Chondrocyte (in vitro differentiated cells): Measurements from ENCODE around the gene FOXO6. TPM values are rescaled to one million over a fixed set of nuclear protein-coding genes. Genes with fewer than 3 reads are reported as not detected.

Experiments
- DNase-seq: peaks from one replicate; pipeline ENCODE4 v3.0.0; 2021; ENCODE audit warnings: mixed read lengths, low spot score
- H3K27ac Mint-ChIP-seq: one replicate; pipeline ENCODE4 v1.8.0; 2021; ENCODE audit warnings: mild to moderate bottlenecking, moderate library complexity, mixed read lengths; ENCODE audit not compliant: unreplicated experiment
- H3K27me3 Mint-ChIP-seq: 2 replicates; pipeline ENCODE4 v1.8.0; 2021; ENCODE audit warnings: low read depth, mixed read lengths
- H3K36me3 Mint-ChIP-seq: 2 replicates; pipeline ENCODE4 v1.8.0; 2021; ENCODE audit warnings: low read depth, mixed read lengths
- H3K4me1 Mint-ChIP-seq: 2 replicates; pipeline ENCODE4 v1.8.0; 2021; ENCODE audit warnings: low read depth, mild to moderate bottlenecking, mixed read lengths
- H3K4me3 Mint-ChIP-seq: one replicate; pipeline ENCODE4 v1.8.0; 2021; ENCODE audit warnings: mild to moderate bottlenecking, moderate library complexity, mixed read lengths; ENCODE audit not compliant: unreplicated experiment
- H3K9me3 Mint-ChIP-seq: 2 replicates; pipeline ENCODE4 v1.8.0; 2021; ENCODE audit warnings: low read depth, mixed read lengths
- total RNA-seq: library from RNA; stranded (reverse); gene quantifications from 3 replicates; pipeline ENCODE4 v1.2.1, GENCODE V29; 2021
- TF ChIP-seq, protein P1 (sequence below): fragments of 200-600 bp; sonication (generic); IDR thresholded peaks from 2 replicates; pipeline ENCODE4 v1.5.0; 2021; ENCODE audit warnings: antibody characterized with exemption, mild to moderate bottlenecking, moderate library complexity

Gene FOXO6
- total RNA-seq, 1 donor from 2014 or later: 1.1 TPM

DNA sequence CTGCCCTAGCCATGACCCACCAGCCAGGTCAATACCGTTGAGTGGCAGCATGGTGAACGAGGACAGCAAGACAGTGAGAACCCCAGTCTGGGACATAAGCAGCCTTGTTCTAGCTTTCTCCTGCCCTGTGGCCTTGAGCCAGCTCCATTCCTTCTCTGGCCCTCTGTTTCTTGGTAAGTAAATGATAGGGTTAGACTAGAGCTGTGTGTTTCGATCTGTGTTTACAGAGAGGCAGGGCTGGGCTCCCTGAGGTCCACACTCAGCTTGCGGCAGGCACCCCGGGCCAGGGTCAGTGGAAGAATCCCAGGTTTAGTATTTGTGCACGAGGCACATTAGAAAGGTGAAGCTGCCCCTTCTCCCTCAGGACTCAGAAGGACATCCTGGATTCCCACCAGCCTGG is 27.3 kb downstream of the FOXO6 start:
- Mint-ChIP-seq H3K27ac (no peak overlapping the region), H3K27me3 (no peaks in the 10 kb centered on the region), H3K9me3 (no peaks in the 10 kb centered on the region), H3K4me3 (no peak overlapping the region), H3K4me1 (peaks cover 20% of the 10 kb centered on the region), H3K36me3 (no peaks in the 10 kb centered on the region)
- DNase-seq: no peak
- TF ChIP-seq, protein P1, sequence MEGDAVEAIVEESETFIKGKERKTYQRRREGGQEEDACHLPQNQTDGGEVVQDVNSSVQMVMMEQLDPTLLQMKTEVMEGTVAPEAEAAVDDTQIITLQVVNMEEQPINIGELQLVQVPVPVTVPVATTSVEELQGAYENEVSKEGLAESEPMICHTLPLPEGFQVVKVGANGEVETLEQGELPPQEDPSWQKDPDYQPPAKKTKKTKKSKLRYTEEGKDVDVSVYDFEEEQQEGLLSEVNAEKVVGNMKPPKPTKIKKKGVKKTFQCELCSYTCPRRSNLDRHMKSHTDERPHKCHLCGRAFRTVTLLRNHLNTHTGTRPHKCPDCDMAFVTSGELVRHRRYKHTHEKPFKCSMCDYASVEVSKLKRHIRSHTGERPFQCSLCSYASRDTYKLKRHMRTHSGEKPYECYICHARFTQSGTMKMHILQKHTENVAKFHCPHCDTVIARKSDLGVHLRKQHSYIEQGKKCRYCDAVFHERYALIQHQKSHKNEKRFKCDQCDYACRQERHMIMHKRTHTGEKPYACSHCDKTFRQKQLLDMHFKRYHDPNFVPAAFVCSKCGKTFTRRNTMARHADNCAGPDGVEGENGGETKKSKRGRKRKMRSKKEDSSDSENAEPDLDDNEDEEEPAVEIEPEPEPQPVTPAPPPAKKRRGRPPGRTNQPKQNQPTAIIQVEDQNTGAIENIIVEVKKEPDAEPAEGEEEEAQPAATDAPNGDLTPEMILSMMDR: no peak

- Mint-ChIP-seq H3K9me3 (no peaks in the 10 kb centered on the region), H3K4me3 (no peak overlapping the region), H3K27me3 (peaks cover under 1% of the 10 kb centered on the region), H3K27ac (no peak overlapping the region), H3K36me3 (no peaks in the 10 kb centered on the region), H3K4me1 (peaks cover 17% of the 10 kb centered on the region)
- DNase-seq: no peak
- TF ChIP-seq, protein P1: no peak
Measured at GRCh38 chr1:41389009-41389408, 27.8 kb downstream of the FOXO6 start.

GRCh38 chr1:41390166-41390565 is 28.9 kb downstream of the FOXO6 start:
- Mint-ChIP-seq H3K36me3 (no peaks in the 10 kb centered on the region), H3K4me1 (peaks cover 17% of the 10 kb centered on the region), H3K9me3 (no peaks in the 10 kb centered on the region), H3K4me3 (no peak overlapping the region), H3K27me3 (peaks cover 10% of the 10 kb centered on the region), H3K27ac (no peak overlapping the region)
- DNase-seq: no peak
- TF ChIP-seq, protein P1: no peak

DNA sequence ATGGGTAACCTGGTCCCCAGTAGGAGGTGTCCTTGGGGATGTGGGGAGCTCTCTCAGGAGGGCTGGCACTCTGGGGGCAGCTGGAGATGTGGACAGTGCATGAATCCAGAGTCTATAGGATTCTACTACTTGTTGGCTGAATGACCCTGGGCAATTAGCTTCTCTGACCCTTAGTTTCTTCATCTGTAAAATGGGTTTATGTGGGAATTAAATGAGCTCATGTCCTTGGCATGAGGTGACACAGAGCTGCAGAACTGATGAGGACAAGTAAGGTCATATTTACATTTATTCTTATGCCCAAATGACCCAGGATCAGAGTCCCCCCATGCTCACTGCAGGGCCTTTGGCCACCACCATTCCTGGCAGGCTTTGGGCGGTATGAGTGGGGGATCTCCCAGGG is 29.3 kb downstream of the FOXO6 start:
- Mint-ChIP-seq H3K36me3 (no peaks in the 10 kb centered on the region), H3K27ac (no peak overlapping the region), H3K27me3 (peaks cover 12% of the 10 kb centered on the region), H3K4me3 (no peak overlapping the region), H3K4me1 (peaks cover 17% of the 10 kb centered on the region), H3K9me3 (no peaks in the 10 kb centered on the region)
- no peak for DNase-seq
- TF ChIP-seq, protein P1: no peak

GRCh38 chr1:41391834-41392527 is 30.7 kb downstream of the FOXO6 start:
- Mint-ChIP-seq H3K36me3 (no peaks in the 10 kb centered on the region), H3K27me3 (peaks cover 21% of the 10 kb centered on the region), H3K9me3 (no peaks in the 10 kb centered on the region), H3K27ac (no peak overlapping the region), H3K4me1 (peaks cover 17% of the 10 kb centered on the region), H3K4me3 (no peak overlapping the region)
- DNase-seq: no peak
- TF ChIP-seq, protein P1: no peak
